MM.1S (cell line): ENCODE measurements around the gene CYTH4.

Source experiments
- DNase-seq: peaks from one replicate; pipeline ENCODE4 v3.0.0-alpha.2; 2015
- H2AFZ ChIP-seq: fragments of 300-600 bp; sonication (generic); 2 replicates; pipeline ENCODE4 v1.6.0; 2016; ENCODE audit warnings: antibody characterized with exemption, low read length
- H3F3A ChIP-seq: fragments of 300-600 bp; sonication (generic); 2 replicates; pipeline ENCODE4 v1.6.1; 2016; ENCODE audit warnings: mild to moderate bottlenecking, antibody characterized with exemption, low read length, moderate library complexity, mixed read lengths; ENCODE audit not compliant: insufficient read depth
- H3K27ac ChIP-seq: fragments of 300-600 bp; sonication (generic); 2 replicates; pipeline ENCODE4 v1.5.1; 2016; ENCODE audit warnings: mild to moderate bottlenecking, low read length
- H3K27me3 ChIP-seq: fragments of 300-600 bp; sonication (generic); replicated peaks from 2 replicates; pipeline ENCODE4 v1.6.0; 2016; ENCODE audit warnings: low read length; ENCODE audit not compliant: insufficient read depth
- H3K36me3 ChIP-seq: fragments of 300-600 bp; sonication (generic); replicated peaks from 2 replicates; pipeline ENCODE4 v1.6.1; 2016; ENCODE audit warnings: mild to moderate bottlenecking, low read length, mixed read lengths; ENCODE audit not compliant: insufficient read depth
- H3K4me1 ChIP-seq: fragments of 300-600 bp; sonication (generic); 2 replicates; pipeline ENCODE4 v1.6.1; 2016; ENCODE audit warnings: low read length, mixed read lengths
- H3K4me2 ChIP-seq: fragments of 300-600 bp; sonication (generic); 2 replicates; pipeline ENCODE4 v1.6.0; 2016; ENCODE audit warnings: low read depth, low read length
- H3K4me3 ChIP-seq: fragments of 300-600 bp; sonication (generic); 2 replicates; pipeline ENCODE4 v1.5.1; 2016; ENCODE audit warnings: low read length, mixed read lengths
- H3K79me2 ChIP-seq: fragments of 300-600 bp; sonication (generic); 2 replicates; pipeline ENCODE4 v1.6.1; 2016; ENCODE audit warnings: mixed run types, low read length, mixed read lengths
- H3K9ac ChIP-seq: fragments of 300-600 bp; sonication (generic); 2 replicates; pipeline ENCODE4 v1.6.1; 2016; ENCODE audit warnings: low read length, mixed read lengths
- H3K9me2 ChIP-seq: fragments of 300-600 bp; sonication (generic); replicated peaks from 2 replicates; pipeline ENCODE4 v1.6.1; 2016; ENCODE audit warnings: mild to moderate bottlenecking, low read length, mixed read lengths; ENCODE audit not compliant: insufficient read depth
- H3K9me3 ChIP-seq: fragments of 300-600 bp; sonication (generic); replicated peaks from 2 replicates; pipeline ENCODE4 v1.6.1; 2016; ENCODE audit warnings: mild to moderate bottlenecking, low read length, mixed read lengths; ENCODE audit not compliant: insufficient read depth
- H4K20me1 ChIP-seq: fragments of 300-600 bp; sonication (generic); 2 replicates; pipeline ENCODE4 v1.6.1; 2016; ENCODE audit warnings: mild to moderate bottlenecking, low read length, moderate library complexity, mixed read lengths; ENCODE audit not compliant: insufficient read depth
- CTCF ChIP-seq: fragments of 300-600 bp; sonication (generic); IDR thresholded peaks from 2 replicates; pipeline ENCODE4 v1.5.1; 2016; ENCODE audit warnings: antibody characterized with exemption, low read length, mixed read lengths
- EZH2 ChIP-seq: fragments of 300-600 bp; sonication (generic); optimal IDR thresholded peaks from 2 replicates; pipeline ENCODE3; 2017; ENCODE audit warnings: low read depth, mild to moderate bottlenecking, antibody characterized with exemption, low read length, mixed read lengths
- EZH2phosphoT487 ChIP-seq: fragments of 300-600 bp; sonication (generic); IDR thresholded peaks from 2 replicates; pipeline ENCODE4 v1.6.1; 2018; ENCODE audit warnings: antibody characterized with exemption, low read length

Gene CYTH4

GRCh38 chr22:37356922-37357321, 74.6 kb downstream of the CYTH4 start:
- peaks cover 94% of the 10 kb centered on the region for H3K27me3 ChIP-seq
- TF ChIP-seq CTCF (no peak), EZH2 (no peak), EZH2phosphoT487 (no peak)

GRCh38 chr22:37357446-37358075, 75.3 kb downstream of the CYTH4 start:
- Histone ChIP-seq H2AFZ (no peak overlapping the region), H3K9me3 (no peaks in the 10 kb centered on the region), H3K79me2 (no peaks in the 10 kb centered on the region), H3K9me2 (no peaks in the 10 kb centered on the region), H3K4me1 (no peaks in the 10 kb centered on the region), H3K4me2 (no peak overlapping the region), H3K4me3 (no peak overlapping the region), H3K27me3 (peaks cover 88% of the 10 kb centered on the region), H3K36me3 (no peaks in the 10 kb centered on the region), H3K27ac (no peak overlapping the region), H3F3A (no peaks in the 10 kb centered on the region), H4K20me1 (no peaks in the 10 kb centered on the region), H3K9ac (no peak overlapping the region)
- TF ChIP-seq CTCF, result no peak
- TF ChIP-seq EZH2phosphoT487, result no peak
- TF ChIP-seq EZH2, result no peak
- no peak for DNase-seq

More at GRCh38 chr22:37356922-37357321, 74.6 kb downstream of the CYTH4 start:
- Histone ChIP-seq H4K20me1 (no peaks in the 10 kb centered on the region), H3K36me3 (no peaks in the 10 kb centered on the region), H3K9me3 (no peaks in the 10 kb centered on the region), H3F3A (no peaks in the 10 kb centered on the region), H3K4me2 (no peak overlapping the region), H2AFZ (no peak overlapping the region), H3K27ac (no peak overlapping the region), H3K79me2 (no peaks in the 10 kb centered on the region), H3K9me2 (no peaks in the 10 kb centered on the region), H3K4me1 (no peaks in the 10 kb centered on the region), H3K4me3 (no peak overlapping the region), H3K9ac (no peak overlapping the region)
- DNase-seq, result no peak

- Histone ChIP-seq H3K9me3 (no peaks in the 10 kb centered on the region), H3K27me3 (peaks cover 79% of the 10 kb centered on the region), H3K4me1 (no peaks in the 10 kb centered on the region), H3K4me2 (no peak overlapping the region), H2AFZ (no peak overlapping the region), H3K4me3 (no peak overlapping the region), H3K36me3 (no peaks in the 10 kb centered on the region), H4K20me1 (no peaks in the 10 kb centered on the region), H3K9me2 (no peaks in the 10 kb centered on the region), H3K27ac (no peak overlapping the region), H3F3A (no peaks in the 10 kb centered on the region), H3K79me2 (no peaks in the 10 kb centered on the region), H3K9ac (no peak overlapping the region)
- no peak for DNase-seq
- no peak for TF ChIP-seq CTCF
- TF ChIP-seq EZH2, result no peak
- no peak for TF ChIP-seq EZH2phosphoT487
These were observed 76.1 kb downstream of the CYTH4 start for GRCh38 chr22:37358386-37358785.
